ENCODE measurements around the gene HIRIP3.

DNA sequence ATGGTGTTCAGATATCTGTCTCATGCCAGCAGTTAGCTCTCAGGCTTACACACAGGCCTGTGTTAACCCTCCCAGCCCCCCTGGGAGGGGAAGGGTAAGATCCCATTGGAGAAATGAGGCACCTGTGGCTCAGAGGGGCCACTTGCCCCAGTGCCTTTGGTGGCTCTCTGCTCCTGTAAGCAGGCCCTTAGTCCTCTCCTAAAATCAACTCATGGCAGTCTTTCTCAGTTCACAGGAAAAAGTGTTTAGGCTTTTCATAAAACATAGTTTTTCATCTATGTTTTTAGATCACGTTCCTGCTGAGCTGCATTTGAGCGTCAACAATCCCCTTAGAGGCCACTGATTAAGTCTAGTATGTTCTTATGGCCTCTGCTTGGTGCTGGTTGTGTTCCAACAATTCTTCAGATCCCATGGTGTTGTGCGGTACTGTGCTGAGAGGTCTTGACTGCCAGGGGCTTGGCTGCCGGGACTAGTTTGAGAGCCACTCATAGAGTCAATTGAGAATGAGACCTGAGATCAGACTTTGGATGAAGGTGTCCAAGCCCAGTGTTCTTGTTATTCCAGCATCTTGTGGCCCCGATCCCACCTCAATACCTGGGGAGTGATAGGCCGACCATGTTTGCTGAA is 11.2 kb downstream of the HIRIP3 start:
- TF ChIP-seq EZH2 (IDR thresholded peaks at IDR 0.05; ENCODE audit: insufficient read depth, poor library complexity, severe bottlenecking) = no peak
- no peak for TF ChIP-seq EZH2phosphoT487 (IDR thresholded peaks at IDR 0.05; ENCODE audit: insufficient read depth, low read depth)

Measured in GM23248 (cell line).